ENCODE results near the gene YARS1. TPM values are rescaled to one million over a fixed set of nuclear protein-coding genes. Genes with fewer than 3 reads are reported as not detected.

YARS1 gene
- 125 TPM for total RNA-seq
- long read RNA-seq, transcript YARS-201 (13 exons, 3,238 nt) = major isoform, 170 of 221 reads
- long read RNA-seq, partial matches to known transcripts = 18 of 221 reads
- long read RNA-seq, other reads (novel, unspliced or antisense) = 31 of 221 reads

GRCh38 chr1:32817159-32817814, at the start of gene YARS1, which contains the start of gene S100PBP:
Gene YARS1 (minus strand): TSS chr1:32817358. CDS start chr1:32817244, 114 bp downstream.
Gene S100PBP (plus strand): TSS chr1:32817653. CDS start chr1:32826100, 8,447 bp downstream.
- DNase-seq (ENCODE audit: low spot score) = peak; percentile 100

- DNase-seq (ENCODE audit: low spot score) = no peak
Measured at GRCh38 chr1:32865639-32866405, 48.7 kb upstream of the YARS1 start.

- peak; percentile 47 for DNase-seq (ENCODE audit: low spot score)
Measured at GRCh38 chr1:32864375-32865019, 47.3 kb upstream of the YARS1 start.

- DNase-seq (ENCODE audit: low spot score) = peak; percentile 22
Measured at GRCh38 chr1:32863881-32864245, 46.7 kb upstream of the YARS1 start.

GRCh38 chr1:32863218-32863880, 46.2 kb upstream of the YARS1 start:
- peak; percentile 49 for DNase-seq (ENCODE audit: low spot score)

GRCh38 chr1:32861904-32862695, 44.9 kb upstream of the YARS1 start:
- DNase-seq (ENCODE audit: low spot score) = peak; percentile 47

GRCh38 chr1:32860566-32860965, 43.4 kb upstream of the YARS1 start:
- DNase-seq (ENCODE audit: low spot score) = no peak

GRCh38 chr1:32859915-32860314, 42.8 kb upstream of the YARS1 start:
- no peak for DNase-seq (ENCODE audit: low spot score)

GRCh38 chr1:32858791-32859190, 41.6 kb upstream of the YARS1 start:
- DNase-seq (ENCODE audit: low spot score) = no peak

GRCh38 chr1:32858136-32858535, 41.0 kb upstream of the YARS1 start:
- no peak for DNase-seq (ENCODE audit: low spot score)

- DNase-seq (ENCODE audit: low spot score) = no peak
Measured at GRCh38 chr1:32855861-32856617, 38.9 kb upstream of the YARS1 start.

- DNase-seq (ENCODE audit: low spot score) = no peak
Measured at GRCh38 chr1:32848354-32849063, 31.4 kb upstream of the YARS1 start.

- no peak for DNase-seq (ENCODE audit: low spot score)
Measured at GRCh38 chr1:32831878-32832277, 14.7 kb upstream of the YARS1 start.

- no peak for DNase-seq (ENCODE audit: low spot score)
Measured at GRCh38 chr1:32830092-32830852, 13.1 kb upstream of the YARS1 start.

GRCh38 chr1:32828341-32828740, 11.2 kb upstream of the YARS1 start:
- DNase-seq (ENCODE audit: low spot score) = no peak

GRCh38 chr1:32825181-32825580, 8.0 kb upstream of the YARS1 start:
- no peak for DNase-seq (ENCODE audit: low spot score)

GRCh38 chr1:32818804-32819541, 1.8 kb upstream of the YARS1 start:
- DNase-seq (ENCODE audit: low spot score) = no peak
